ENCODE results near the gene MYO1D.

Gene MYO1D

DNA sequence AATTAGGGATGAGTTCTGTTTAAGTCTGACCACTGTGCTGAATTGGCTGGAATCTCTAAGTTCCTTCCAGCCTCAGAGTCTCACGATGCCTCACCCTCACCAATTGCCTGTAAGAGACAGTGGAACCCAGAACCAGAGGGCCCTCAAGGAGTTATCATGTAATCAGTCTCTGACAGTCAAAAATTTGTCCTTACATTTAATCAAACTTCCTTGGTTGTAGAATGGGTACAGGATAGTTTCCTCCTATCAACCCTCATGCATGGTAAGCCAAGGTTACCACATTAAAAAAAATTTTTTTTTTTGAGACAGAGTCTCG, 306.9 kb downstream of the MYO1D start:
- Mint-ChIP-seq H3K4me3 (no peak overlapping the region), H3K4me1 (ENCODE audit: low read depth) (peaks cover 6% of the 10 kb centered on the region), H3K27ac (no peak overlapping the region), H3K36me3 (ENCODE audit: low read depth) (no peaks in the 10 kb centered on the region), H3K9me3 (no peaks in the 10 kb centered on the region), H3K27me3 (ENCODE audit: low read depth) (peaks cover 8% of the 10 kb centered on the region)

- peaks cover 7% of the 10 kb centered on the region for H3K4me1 Mint-ChIP-seq (ENCODE audit: low read depth)
- H3K27me3 Mint-ChIP-seq (ENCODE audit: low read depth): peaks cover 4% of the 10 kb centered on the region
- no peak overlapping the region for H3K4me3 Mint-ChIP-seq
- no peak overlapping the region for H3K27ac Mint-ChIP-seq
- no peaks in the 10 kb centered on the region for H3K9me3 Mint-ChIP-seq
- H3K36me3 Mint-ChIP-seq (ENCODE audit: low read depth): no peaks in the 10 kb centered on the region
These were observed 307.5 kb downstream of the MYO1D start for GRCh38 chr17:32569171-32570080.

GRCh38 chr17:32568705-32569104, 308.2 kb downstream of the MYO1D start:
- H3K4me1 Mint-ChIP-seq (ENCODE audit: low read depth): peaks cover 10% of the 10 kb centered on the region
- H3K27ac Mint-ChIP-seq: no peak overlapping the region
- H3K27me3 Mint-ChIP-seq (ENCODE audit: low read depth): peaks cover 4% of the 10 kb centered on the region
- H3K36me3 Mint-ChIP-seq (ENCODE audit: low read depth): no peaks in the 10 kb centered on the region
- H3K4me3 Mint-ChIP-seq: no peak overlapping the region
- no peaks in the 10 kb centered on the region for H3K9me3 Mint-ChIP-seq

DNA sequence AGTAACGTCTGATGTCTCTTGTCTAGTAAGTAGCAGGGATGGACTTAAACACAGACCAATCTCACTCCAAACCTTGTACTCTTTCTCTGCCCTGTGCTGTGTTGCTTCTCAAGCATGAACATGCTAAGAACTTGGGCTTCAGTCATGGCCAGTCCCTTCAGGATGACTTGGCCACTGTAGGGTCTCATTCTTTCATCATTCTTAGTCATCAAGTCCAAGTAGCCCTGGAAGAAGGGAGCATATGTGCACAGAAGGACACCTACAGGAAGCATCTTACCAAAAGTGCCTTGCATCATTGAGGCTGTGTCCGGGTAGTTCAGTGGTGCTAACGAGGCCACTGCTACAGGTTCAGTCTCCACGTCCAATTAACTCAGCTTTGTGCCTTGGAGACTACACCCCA, 309.4 kb downstream of the MYO1D start:
- Mint-ChIP-seq H3K36me3 (ENCODE audit: low read depth) (no peaks in the 10 kb centered on the region), H3K9me3 (no peaks in the 10 kb centered on the region), H3K27ac (no peak overlapping the region), H3K4me3 (no peak overlapping the region), H3K27me3 (ENCODE audit: low read depth) (peaks cover 4% of the 10 kb centered on the region), H3K4me1 (ENCODE audit: low read depth) (peaks cover 10% of the 10 kb centered on the region)

DNA sequence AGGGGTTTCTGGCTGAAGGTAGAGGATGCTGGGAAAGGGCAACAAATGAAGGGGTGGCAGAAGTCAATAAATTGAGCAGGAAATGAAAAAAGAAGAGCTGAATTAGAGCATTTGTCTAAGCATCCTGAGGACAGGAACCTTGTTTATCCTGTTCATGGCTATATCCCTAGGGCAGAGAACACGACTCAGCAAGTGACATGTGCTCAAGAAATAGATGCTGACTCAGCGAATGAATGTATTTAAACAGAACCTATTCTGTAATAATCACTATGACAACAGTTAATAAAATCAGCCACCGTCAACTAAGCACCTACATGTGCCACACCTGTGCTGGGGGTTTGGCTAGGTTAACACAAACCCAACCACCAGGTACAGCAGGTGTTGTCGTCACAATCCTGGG, 309.8 kb downstream of the MYO1D start:
- H3K27me3 Mint-ChIP-seq (ENCODE audit: low read depth): peaks cover 4% of the 10 kb centered on the region
- H3K9me3 Mint-ChIP-seq: no peaks in the 10 kb centered on the region
- H3K4me3 Mint-ChIP-seq: no peak overlapping the region
- H3K36me3 Mint-ChIP-seq (ENCODE audit: low read depth): no peaks in the 10 kb centered on the region
- H3K27ac Mint-ChIP-seq: no peak overlapping the region
- peaks cover 10% of the 10 kb centered on the region for H3K4me1 Mint-ChIP-seq (ENCODE audit: low read depth)

DNA sequence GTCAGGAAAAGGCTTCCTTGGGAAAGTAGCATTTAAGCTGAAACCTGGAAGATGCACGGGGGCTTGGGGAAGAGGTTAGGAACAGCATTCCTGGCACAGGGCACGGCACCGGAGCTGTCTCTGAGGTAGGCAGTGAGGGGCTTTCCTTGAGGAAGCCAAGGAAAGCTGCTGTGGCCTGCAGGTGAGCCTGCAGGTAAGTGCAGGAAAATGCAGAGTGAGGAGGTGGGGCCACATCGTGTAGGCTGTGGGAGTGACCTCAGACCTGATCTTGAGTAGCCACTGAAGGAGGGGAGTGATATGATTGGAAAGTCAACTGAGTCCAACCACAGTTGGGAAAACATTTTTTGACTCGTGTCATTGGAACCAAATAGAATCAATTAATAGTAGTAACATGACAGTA, 310.6 kb downstream of the MYO1D start:
- no peaks in the 10 kb centered on the region for H3K9me3 Mint-ChIP-seq
- H3K27ac Mint-ChIP-seq: no peak overlapping the region
- H3K4me1 Mint-ChIP-seq (ENCODE audit: low read depth): peaks cover 10% of the 10 kb centered on the region
- no peaks in the 10 kb centered on the region for H3K36me3 Mint-ChIP-seq (ENCODE audit: low read depth)
- no peak overlapping the region for H3K4me3 Mint-ChIP-seq
- H3K27me3 Mint-ChIP-seq (ENCODE audit: low read depth): peaks cover 4% of the 10 kb centered on the region

- Mint-ChIP-seq H3K36me3 (ENCODE audit: low read depth) (no peaks in the 10 kb centered on the region), H3K4me3 (no peak overlapping the region), H3K4me1 (ENCODE audit: low read depth) (peaks cover 10% of the 10 kb centered on the region), H3K27me3 (ENCODE audit: low read depth) (no peaks in the 10 kb centered on the region), H3K9me3 (no peaks in the 10 kb centered on the region), H3K27ac (no peak overlapping the region)
These were observed 311.5 kb downstream of the MYO1D start for GRCh38 chr17:32565401-32565800.

DNA sequence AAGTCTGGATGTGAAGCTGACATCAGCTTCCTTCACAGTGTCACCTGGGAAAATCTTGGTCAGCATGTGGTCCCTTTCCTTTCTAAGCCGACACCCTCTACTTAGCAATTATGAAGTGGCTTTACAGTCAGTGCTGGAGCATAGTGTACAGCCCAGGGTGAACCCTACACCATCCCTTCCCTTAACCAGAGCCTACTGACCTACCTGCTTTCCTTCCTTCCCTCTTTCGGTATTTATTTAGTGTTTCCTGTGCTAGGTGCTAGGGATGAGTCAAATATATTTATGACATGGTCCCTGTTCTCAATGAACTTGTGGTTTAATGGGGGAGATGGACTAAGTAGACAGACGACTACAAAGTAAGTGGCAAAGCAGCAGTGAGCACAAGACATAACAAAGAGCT, 312.6 kb downstream of the MYO1D start:
- Mint-ChIP-seq H3K27me3 (ENCODE audit: low read depth) (no peaks in the 10 kb centered on the region), H3K4me1 (ENCODE audit: low read depth) (peaks cover 6% of the 10 kb centered on the region), H3K4me3 (no peak overlapping the region), H3K36me3 (ENCODE audit: low read depth) (no peaks in the 10 kb centered on the region), H3K27ac (no peak overlapping the region), H3K9me3 (no peaks in the 10 kb centered on the region)

GRCh38 chr17:32563583-32563982, 313.3 kb downstream of the MYO1D start:
- Mint-ChIP-seq H3K4me3 (no peak overlapping the region), H3K9me3 (no peaks in the 10 kb centered on the region), H3K4me1 (ENCODE audit: low read depth) (peaks cover 9% of the 10 kb centered on the region), H3K27me3 (ENCODE audit: low read depth) (no peaks in the 10 kb centered on the region), H3K27ac (no peak overlapping the region), H3K36me3 (ENCODE audit: low read depth) (no peaks in the 10 kb centered on the region)

GRCh38 chr17:32558997-32559650, 317.8 kb downstream of the MYO1D start:
- H3K27ac Mint-ChIP-seq: no peak overlapping the region
- no peaks in the 10 kb centered on the region for H3K36me3 Mint-ChIP-seq (ENCODE audit: low read depth)
- H3K4me3 Mint-ChIP-seq: no peak overlapping the region
- no peaks in the 10 kb centered on the region for H3K9me3 Mint-ChIP-seq
- H3K4me1 Mint-ChIP-seq (ENCODE audit: low read depth): peaks cover 26% of the 10 kb centered on the region
- H3K27me3 Mint-ChIP-seq (ENCODE audit: low read depth): no peaks in the 10 kb centered on the region

GRCh38 chr17:32558326-32558955, 318.5 kb downstream of the MYO1D start:
- H3K27ac Mint-ChIP-seq: no peak overlapping the region
- H3K27me3 Mint-ChIP-seq (ENCODE audit: low read depth): no peaks in the 10 kb centered on the region
- peak overlapping the region; percentile 28 for H3K4me3 Mint-ChIP-seq
- peaks cover 30% of the 10 kb centered on the region for H3K4me1 Mint-ChIP-seq (ENCODE audit: low read depth)
- H3K36me3 Mint-ChIP-seq (ENCODE audit: low read depth): no peaks in the 10 kb centered on the region
- H3K9me3 Mint-ChIP-seq: no peaks in the 10 kb centered on the region

DNA sequence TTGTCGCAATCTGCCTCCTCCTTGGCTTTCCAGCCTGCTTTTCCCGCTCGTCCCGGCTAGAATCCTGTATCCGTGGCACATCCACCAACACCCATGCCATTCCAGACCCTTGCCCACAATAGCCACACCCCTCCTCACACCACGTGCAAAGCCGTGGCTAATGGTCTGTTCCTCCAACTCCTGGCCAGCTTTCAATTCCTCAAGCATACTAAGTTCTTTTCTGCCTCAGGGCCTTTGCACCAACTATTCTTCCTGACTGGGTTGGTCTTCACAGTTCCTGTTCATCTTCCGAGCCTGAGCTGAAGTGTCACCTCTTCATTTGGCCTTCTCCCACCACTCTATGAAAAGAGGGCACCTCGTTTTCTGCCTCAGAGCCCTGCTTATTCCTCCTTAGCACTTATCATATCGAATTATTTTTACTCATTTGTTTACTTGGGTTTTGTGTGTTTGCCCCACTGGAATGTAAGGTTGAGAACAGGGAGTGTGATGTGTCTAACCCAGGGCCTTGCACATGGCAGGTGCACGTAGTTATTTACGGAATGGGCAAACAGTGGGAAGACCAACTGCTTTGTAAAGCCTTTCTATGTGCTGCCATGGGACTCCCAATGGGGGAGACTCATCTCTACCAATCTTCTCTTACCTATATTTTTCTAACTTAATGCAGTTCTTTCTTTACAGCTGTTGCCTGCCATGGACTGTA, 321.2 kb downstream of the MYO1D start:
- H3K9me3 Mint-ChIP-seq: no peaks in the 10 kb centered on the region
- H3K27ac Mint-ChIP-seq: no peak overlapping the region
- H3K4me1 Mint-ChIP-seq (ENCODE audit: low read depth): peaks cover 53% of the 10 kb centered on the region
- H3K27me3 Mint-ChIP-seq (ENCODE audit: low read depth): no peaks in the 10 kb centered on the region
- H3K36me3 Mint-ChIP-seq (ENCODE audit: low read depth): no peaks in the 10 kb centered on the region
- H3K4me3 Mint-ChIP-seq: no peak overlapping the region

DNA sequence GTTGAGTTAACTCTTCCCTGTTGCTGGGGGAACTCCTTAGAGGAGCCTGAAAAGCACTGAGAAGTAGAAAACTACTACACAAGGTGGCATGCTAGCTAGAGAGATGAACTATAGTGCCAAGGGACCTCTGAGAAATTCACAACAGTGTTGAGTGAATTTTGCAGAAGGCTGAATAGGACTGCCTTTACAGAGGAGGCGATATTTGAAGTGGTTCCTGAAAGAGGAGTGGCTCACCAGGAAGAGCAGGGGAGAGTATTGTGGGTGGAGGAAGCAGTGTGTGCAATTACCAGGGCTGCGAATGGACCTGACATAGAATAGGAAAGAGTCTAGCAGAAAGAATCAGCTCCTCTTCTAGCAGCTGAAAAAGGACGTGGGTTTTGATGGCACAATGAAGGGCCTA, 323.8 kb downstream of the MYO1D start:
- no peak overlapping the region for H3K27ac Mint-ChIP-seq
- H3K4me3 Mint-ChIP-seq: no peak overlapping the region

DNA sequence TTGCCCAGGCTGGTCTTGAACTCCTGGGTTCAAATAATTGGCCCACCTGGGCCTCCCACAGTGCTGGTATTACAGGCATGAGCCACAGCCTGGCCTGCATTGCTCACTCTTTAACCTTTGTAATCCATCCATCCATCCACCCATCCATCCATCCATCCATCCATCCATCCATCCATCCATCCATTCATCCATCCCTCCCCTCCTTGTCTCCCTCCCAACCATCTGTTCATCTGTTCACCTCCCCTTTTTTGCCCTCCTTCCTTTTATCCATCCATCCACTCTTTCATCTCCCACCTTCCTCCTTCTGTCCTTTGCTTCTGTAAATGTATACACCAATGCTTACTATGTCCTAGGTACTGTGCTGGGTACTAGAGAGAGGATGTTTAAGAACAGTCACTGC, 324.6 kb downstream of the MYO1D start:
- no peaks in the 10 kb centered on the region for H3K27me3 Mint-ChIP-seq (ENCODE audit: low read depth)
- peaks cover 46% of the 10 kb centered on the region for H3K4me1 Mint-ChIP-seq (ENCODE audit: low read depth)
- H3K36me3 Mint-ChIP-seq (ENCODE audit: low read depth): peaks cover 2% of the 10 kb centered on the region
- H3K9me3 Mint-ChIP-seq: no peaks in the 10 kb centered on the region
- H3K27ac Mint-ChIP-seq: peak overlapping the region; percentile 1
- no peak overlapping the region for H3K4me3 Mint-ChIP-seq

More for the DNA sequence above, 323.8 kb downstream of the MYO1D start:
- peaks cover 2% of the 10 kb centered on the region for H3K36me3 Mint-ChIP-seq (ENCODE audit: low read depth)
- H3K27me3 Mint-ChIP-seq (ENCODE audit: low read depth): no peaks in the 10 kb centered on the region
- H3K4me1 Mint-ChIP-seq (ENCODE audit: low read depth): peaks cover 49% of the 10 kb centered on the region
- H3K9me3 Mint-ChIP-seq: no peaks in the 10 kb centered on the region

Data from T-helper 1 cell treated with Interleukin-12 subunit alpha and Interleukin-12 subunit beta and Interleukin-4 antibody, amounts not matched to agents 30 μg/mL and 1 μg/mL, for 36 hours (primary cell).